OCI-LY7 (cell line): ENCODE data around the gene TACC3. TPM values are rescaled to one million over a fixed set of nuclear protein-coding genes. Genes with fewer than 3 reads are reported as not detected.

Experiments used
- BruUV-seq: library from RNA; stranded (reverse); fragments of 400-500 nt; replicated peaks from 2 replicates; lab custom pipeline; 2021; lab: Mats Ljungman, UMichigan
- CTCF ChIA-PET: fragments of 300-600 bp; sonication (Branson Sonifier 250); formaldehyde crosslinking; loops from one replicate; lab custom pipeline; 2022; ENCODE audit warnings: antibody characterized with exemption; ENCODE audit not compliant: unreplicated experiment; lab: Charles Lee
- POLR2A ChIA-PET: fragments of 300-600 bp; sonication (Branson Sonifier 250); formaldehyde crosslinking; loops from one replicate; lab custom pipeline; 2022; ENCODE audit warnings: antibody characterized with exemption; lab: Charles Lee
- DNase-seq: peaks from one replicate; pipeline ENCODE4 v3.0.0-alpha.2; 2015; ENCODE audit warnings: low spot score
- H2AFZ ChIP-seq: fragments of 200-600 bp; sonication (generic), shearing (Covaris generic); 2 replicates; pipeline ENCODE4 v1.6.1; 2014; ENCODE audit warnings: mild to moderate bottlenecking, antibody characterized with exemption, low read length, moderate library complexity
- H3K27ac ChIP-seq: fragments of 200-600 bp; sonication (generic); 2 replicates; pipeline ENCODE4 v1.5.1; 2014; ENCODE audit warnings: mixed run types, low read depth, mild to moderate bottlenecking, moderate library complexity, low read length, inconsistent platforms; ENCODE audit not compliant: poor library complexity, severe bottlenecking
- H3K36me3 ChIP-seq: fragments of 200-600 bp; sonication (generic); 2 replicates; pipeline ENCODE4 v1.6.1; 2014; ENCODE audit warnings: mild to moderate bottlenecking, antibody characterized with exemption, low read length, moderate library complexity, mixed read lengths; ENCODE audit not compliant: insufficient read depth
- H3K4me1 ChIP-seq: fragments of 200-600 bp; sonication (generic); 2 replicates; pipeline ENCODE4 v1.5.1; 2014; ENCODE audit warnings: mild to moderate bottlenecking, low read length; ENCODE audit not compliant: insufficient read depth, poor library complexity, severe bottlenecking
- H3K4me2 ChIP-seq: fragments of 200-600 bp; sonication (generic); 2 replicates; pipeline ENCODE4 v1.6.1; 2014; ENCODE audit warnings: mild to moderate bottlenecking, low read length
- H3K4me3 ChIP-seq: fragments of 200-600 bp; sonication (generic); 2 replicates; pipeline ENCODE4 v1.5.1; 2014; ENCODE audit warnings: mild to moderate bottlenecking, low read depth, low read length; ENCODE audit not compliant: poor library complexity, severe bottlenecking
- H3K79me2 ChIP-seq: fragments of 200-600 bp; sonication (generic); 2 replicates; pipeline ENCODE4 v1.6.1; 2016; ENCODE audit warnings: low read depth, mild to moderate bottlenecking, low read length, moderate library complexity, mixed read lengths; ENCODE audit not compliant: insufficient read depth
- H3K9me2 ChIP-seq: fragments of 200-600 bp; sonication (generic); 2 replicates; pipeline ENCODE4 v1.6.1; 2016; ENCODE audit warnings: mild to moderate bottlenecking, low read length, mixed read lengths; ENCODE audit not compliant: insufficient read depth
- H3K9me3 ChIP-seq: fragments of 200-600 bp; sonication (generic); 2 replicates; pipeline ENCODE4 v1.6.1; 2014; ENCODE audit warnings: mild to moderate bottlenecking, mixed run types, low read length, mixed read lengths
- H4K20me1 ChIP-seq: fragments of 200-600 bp; sonication (generic); 2 replicates; pipeline ENCODE4 v1.6.1; 2014; ENCODE audit warnings: mild to moderate bottlenecking, antibody characterized with exemption, low read length, moderate library complexity, mixed read lengths; ENCODE audit not compliant: insufficient read depth
- EZH2phosphoT487 ChIP-seq: fragments of 200-600 bp; sonication (generic); IDR thresholded peaks from 2 replicates; pipeline ENCODE4 v1.6.1; 2018; ENCODE audit warnings: low read depth, borderline replicate concordance, mild to moderate bottlenecking, mixed run types, antibody characterized with exemption, low read length, moderate library complexity, mixed read lengths
- intact Hi-C: fragments of 100-400 bp; cut with micrococcal nuclease; formaldehyde crosslinking; loops from one replicate; pipeline ENCODE4 v1.10.0; 2022; ENCODE audit not compliant: unreplicated experiment
- total RNA-seq, 2 experiments: library from RNA; depleted of rRNA in 1 of 2; stranded (reverse); fragments of >200 nt in 1 of 2; shearing (Covaris generic) in 1 of 2; gene quantifications; 2 replicates each; pipeline ENCODE4 v1.2.3, GENCODE V29; 2014 to 2022
- TF ChIP-seq, protein P1 (sequence below): fragments of 200-600 bp; sonication (generic); conservative IDR thresholded peaks from 2 replicates; pipeline ENCODE4 v1.5.1; 2014; ENCODE audit warnings: mild to moderate bottlenecking, antibody characterized with exemption, low read length, moderate library complexity, mixed read lengths

Gene TACC3
- total RNA-seq, 2 experiments from 2014 or later = 100 to 257 TPM

- Histone ChIP-seq H3K27ac (no peak overlapping the region), H3K79me2 (no peaks in the 10 kb centered on the region), H3K9me2 (no peaks in the 10 kb centered on the region), H2AFZ (no peak overlapping the region), H3K4me1 (no peaks in the 10 kb centered on the region), H3K4me3 (no peak overlapping the region), H3K36me3 (peaks cover 98% of the 10 kb centered on the region), H3K4me2 (no peak overlapping the region), H4K20me1 (no peaks in the 10 kb centered on the region), H3K9me3 (peaks cover 20% of the 10 kb centered on the region)
- ChIA-PET POLR2A (no interaction called here), CTCF (no interaction called here)
- intact Hi-C loops = no loop called here
- no peak for TF ChIP-seq EZH2phosphoT487
- TF ChIP-seq, protein P1, sequence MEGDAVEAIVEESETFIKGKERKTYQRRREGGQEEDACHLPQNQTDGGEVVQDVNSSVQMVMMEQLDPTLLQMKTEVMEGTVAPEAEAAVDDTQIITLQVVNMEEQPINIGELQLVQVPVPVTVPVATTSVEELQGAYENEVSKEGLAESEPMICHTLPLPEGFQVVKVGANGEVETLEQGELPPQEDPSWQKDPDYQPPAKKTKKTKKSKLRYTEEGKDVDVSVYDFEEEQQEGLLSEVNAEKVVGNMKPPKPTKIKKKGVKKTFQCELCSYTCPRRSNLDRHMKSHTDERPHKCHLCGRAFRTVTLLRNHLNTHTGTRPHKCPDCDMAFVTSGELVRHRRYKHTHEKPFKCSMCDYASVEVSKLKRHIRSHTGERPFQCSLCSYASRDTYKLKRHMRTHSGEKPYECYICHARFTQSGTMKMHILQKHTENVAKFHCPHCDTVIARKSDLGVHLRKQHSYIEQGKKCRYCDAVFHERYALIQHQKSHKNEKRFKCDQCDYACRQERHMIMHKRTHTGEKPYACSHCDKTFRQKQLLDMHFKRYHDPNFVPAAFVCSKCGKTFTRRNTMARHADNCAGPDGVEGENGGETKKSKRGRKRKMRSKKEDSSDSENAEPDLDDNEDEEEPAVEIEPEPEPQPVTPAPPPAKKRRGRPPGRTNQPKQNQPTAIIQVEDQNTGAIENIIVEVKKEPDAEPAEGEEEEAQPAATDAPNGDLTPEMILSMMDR = no peak
- BruUV-seq = no TSS peak
- no peak for DNase-seq
Measured at GRCh38 chr4:1740021-1740545, 18.8 kb downstream of the TACC3 start.

DNA sequence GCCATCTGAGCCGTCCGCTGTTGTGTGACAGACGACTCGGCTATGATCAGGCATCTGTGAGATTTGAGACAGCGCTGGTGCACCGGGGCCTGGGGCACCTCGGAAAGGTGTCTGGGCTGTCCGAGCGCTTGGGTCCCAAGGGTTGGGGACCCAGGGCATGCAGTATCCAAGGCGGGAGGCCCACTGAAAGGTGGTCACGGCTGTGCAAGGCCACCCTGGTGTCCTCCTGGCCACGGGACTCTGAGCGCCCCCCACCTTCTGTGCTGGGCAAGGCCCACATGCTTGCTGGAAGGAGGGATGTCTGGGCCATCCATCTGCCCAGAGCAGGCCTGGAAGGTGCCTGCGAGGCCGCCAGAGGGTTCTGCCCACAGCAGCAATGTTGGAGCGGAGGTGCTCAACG, 19.9 kb downstream of the TACC3 start:
- ChIA-PET CTCF (interaction anchor here (0.6 kb wide), 1 partner anchor 9 kb away, joined by 3 read pairs; no protein-coding TSS in a partner anchor), POLR2A (no interaction called here)
- Histone ChIP-seq H4K20me1 (no peaks in the 10 kb centered on the region), H3K9me3 (peaks cover 20% of the 10 kb centered on the region), H3K79me2 (no peaks in the 10 kb centered on the region), H3K4me1 (no peaks in the 10 kb centered on the region), H3K27ac (no peak overlapping the region), H2AFZ (no peak overlapping the region), H3K4me3 (no peak overlapping the region), H3K36me3 (peaks cover 97% of the 10 kb centered on the region), H3K4me2 (no peak overlapping the region), H3K9me2 (no peaks in the 10 kb centered on the region)
- no peak for DNase-seq
- intact Hi-C loops = no loop called here
- BruUV-seq = no TSS peak
- TF ChIP-seq EZH2phosphoT487 = no peak
- TF ChIP-seq, protein P1 = no peak

GRCh38 chr4:1743551-1743950, 22.2 kb downstream of the TACC3 start:
- no peak for DNase-seq
- CTCF ChIA-PET = no interaction called here
- BruUV-seq = no TSS peak

More at GRCh38 chr4:1743551-1743950, 22.2 kb downstream of the TACC3 start:
- peaks cover 74% of the 10 kb centered on the region for H3K36me3 ChIP-seq
- intact Hi-C loops = no loop called here
- H3K4me3 ChIP-seq = no peak overlapping the region
- H3K27ac ChIP-seq = no peak overlapping the region
- TF ChIP-seq, protein P1 = no peak
- TF ChIP-seq EZH2phosphoT487 = no peak
- H4K20me1 ChIP-seq = no peaks in the 10 kb centered on the region
- POLR2A ChIA-PET = interaction anchor here (0.7 kb wide), 1 partner anchor 103 kb away, joined by 5 read pairs; no protein-coding TSS in a partner anchor
- H2AFZ ChIP-seq = no peak overlapping the region
- no peak overlapping the region for H3K4me2 ChIP-seq
- no peaks in the 10 kb centered on the region for H3K4me1 ChIP-seq
- peaks cover under 1% of the 10 kb centered on the region for H3K9me3 ChIP-seq
- H3K79me2 ChIP-seq = no peaks in the 10 kb centered on the region
- H3K9me2 ChIP-seq = no peaks in the 10 kb centered on the region
